ENCODE results near the gene CRLF3.
"Not testable (repeated sequence)": the region's sequence is repeated elsewhere in the genome, so short reads cannot be mapped to it uniquely, and the experiment has no call there.

Gene CRLF3

GRCh38 chr17:30736371-30736770, 88.1 kb downstream of the CRLF3 start:
- not testable (repeated sequence) for DNase-seq (ENCODE audit: low read depth)

GRCh38 chr17:30735644-30736043, 88.8 kb downstream of the CRLF3 start:
- not testable (repeated sequence) for DNase-seq (ENCODE audit: low read depth)

GRCh38 chr17:30735206-30735605, 89.3 kb downstream of the CRLF3 start:
- DNase-seq (ENCODE audit: low read depth): not testable (repeated sequence)

- DNase-seq (ENCODE audit: low read depth): not testable (repeated sequence)
Measured at GRCh38 chr17:30734153-30734552, 90.3 kb downstream of the CRLF3 start.
